CD14-positive monocyte (primary cell): Measurements from ENCODE around the gene TAS1R3. TPM values are rescaled to one million over a fixed set of nuclear protein-coding genes. Genes with fewer than 3 reads are reported as not detected.

Experiments used
- DNase-seq, 3 donors: peaks; one replicate each; pipeline ENCODE4 v3.0.0-alpha.2; 2011 to 2022
- H2AFZ ChIP-seq: 2 replicates; pipeline ENCODE4 v1.6.0; 2012; ENCODE audit warnings: mild to moderate bottlenecking, low read depth, low read length, inconsistent platforms; ENCODE audit not compliant: insufficient read depth, poor library complexity, severe bottlenecking
- H3K27ac ChIP-seq, 2 donors: 1 replicate in 1 of 2; 2 replicates in 1 of 2; pipeline ENCODE4 v1.5.1; 2012 to 2013; ENCODE audit warnings: low read length in 2 of 2, control low read depth in 1 of 2, inconsistent platforms in 1 of 2, low read depth in 1 of 2, mild to moderate bottlenecking in 1 of 2
- H3K27me3 ChIP-seq, 2 donors: one replicate each; pipeline versions ENCODE4 v1.6.0 to v1.6.1; 2011 to 2013; ENCODE audit warnings: low read length in 2 of 2; ENCODE audit not compliant: control insufficient read depth in 2 of 2, insufficient read depth in 2 of 2
- H3K36me3 ChIP-seq, 2 donors: replicated peaks in 1 of 2; 1 replicate in 1 of 2; 2 replicates in 1 of 2; pipeline versions ENCODE4 v1.5.1 to v1.6.1; 2012 to 2013; ENCODE audit warnings: low read length in 2 of 2, control low read depth in 1 of 2, inconsistent platforms in 1 of 2, mild to moderate bottlenecking in 1 of 2; ENCODE audit not compliant: insufficient read depth in 2 of 2, control insufficient read depth in 1 of 2
- H3K4me1 ChIP-seq, 2 donors: 1 replicate in 1 of 2; 2 replicates in 1 of 2; pipeline versions ENCODE4 v1.5.1 to v1.6.1; 2012 to 2013; ENCODE audit warnings: low read length in 2 of 2, control low read depth in 1 of 2, inconsistent platforms in 1 of 2, mild to moderate bottlenecking in 1 of 2, moderate library complexity in 1 of 2; ENCODE audit not compliant: insufficient read depth in 2 of 2, control insufficient read depth in 1 of 2
- H3K4me2 ChIP-seq: replicated peaks from 2 replicates; pipeline ENCODE3; 2012; ENCODE audit warnings: low read length, moderate library complexity, mild to moderate bottlenecking; ENCODE audit not compliant: poor library complexity, severe bottlenecking; ENCODE audit errors: extremely low read depth
- H3K4me3 ChIP-seq, 3 experiments: fragments of 200-600 bp in 1 of 3; sonication (generic) in 1 of 3; replicated peaks in 1 of 3; 1 replicate in 2 of 3; 2 replicates in 1 of 3; pipeline ENCODE4 v1.5.1; 2011 to 2013; ENCODE audit warnings: low read length in 3 of 3, mild to moderate bottlenecking in 3 of 3, control low read depth in 2 of 3, low read depth in 2 of 3, inconsistent platforms in 1 of 3, moderate library complexity in 1 of 3
- H3K79me2 ChIP-seq: 2 replicates; pipeline ENCODE4 v1.6.0; 2012; ENCODE audit warnings: mild to moderate bottlenecking, control low read depth, inconsistent platforms, low read length, moderate library complexity; ENCODE audit not compliant: insufficient read depth
- H3K9ac ChIP-seq: 2 replicates; pipeline ENCODE4 v1.6.0; 2017; ENCODE audit warnings: low read length, mild to moderate bottlenecking; ENCODE audit not compliant: insufficient read depth, poor library complexity, severe bottlenecking
- H3K9me3 ChIP-seq, 2 donors: replicated peaks in 1 of 2; 1 replicate in 1 of 2; 2 replicates in 1 of 2; pipeline versions ENCODE4 v1.5.1 to v1.6.1; 2012 to 2013; ENCODE audit warnings: low read length in 2 of 2, control low read depth in 1 of 2; ENCODE audit not compliant: control insufficient read depth in 1 of 2, insufficient read depth in 1 of 2
- H4K20me1 ChIP-seq: 2 replicates; pipeline ENCODE4 v1.6.0; 2012; ENCODE audit warnings: mild to moderate bottlenecking, low read length, control low read depth, moderate library complexity; ENCODE audit not compliant: insufficient read depth
- H3K27ac Mint-ChIP-seq, 7 donors: one replicate each; pipeline ENCODE4 v1.8.0; 2020; ENCODE audit warnings: mild to moderate bottlenecking in 7 of 7, mixed read lengths in 7 of 7, moderate library complexity in 6 of 7, inconsistent platforms in 2 of 7
- H3K27me3 Mint-ChIP-seq, 3 donors: one replicate each; pipeline ENCODE4 v1.8.0; 2021 to 2022; ENCODE audit warnings: low read depth in 3 of 3, mild to moderate bottlenecking in 3 of 3, mixed read lengths in 3 of 3, moderate library complexity in 3 of 3, inconsistent platforms in 1 of 3
- H3K36me3 Mint-ChIP-seq, 2 donors: one replicate each; pipeline ENCODE4 v1.8.0; 2020; ENCODE audit warnings: mixed read lengths in 2 of 2, inconsistent platforms in 1 of 2, mild to moderate bottlenecking in 1 of 2
- H3K4me1 Mint-ChIP-seq: one replicate; pipeline ENCODE4 v1.8.0; 2020; ENCODE audit warnings: mild to moderate bottlenecking, mixed read lengths
- H3K4me3 Mint-ChIP-seq, 2 donors: one replicate each; pipeline ENCODE4 v1.8.0; 2020; ENCODE audit warnings: mild to moderate bottlenecking in 2 of 2, mixed read lengths in 2 of 2, moderate library complexity in 1 of 2
- H3K9me3 Mint-ChIP-seq, 7 donors: one replicate each; pipeline ENCODE4 v1.8.0; 2020 to 2022; ENCODE audit warnings: mixed read lengths in 7 of 7, mild to moderate bottlenecking in 6 of 7, moderate library complexity in 6 of 7, inconsistent platforms in 2 of 7
- CTCF ChIP-seq: fragments of 200-600 bp; IDR thresholded peaks from one replicate; pipeline ENCODE4 v1.8.0; 2022; ENCODE audit warnings: antibody characterized with exemption, mild to moderate bottlenecking
- WGBS: methylation state at CpG from one replicate; pipeline ENCODE4 v1.1.5; 2013; ENCODE audit warnings: missing lambda C conversion rate; ENCODE audit not compliant: insufficient coverage; 5-methylcytosine and 5-hydroxymethylcytosine counted together
- intact Hi-C, 2 donors: fragments of 100-400 bp; cut with micrococcal nuclease; formaldehyde crosslinking; loops; one replicate each; pipeline versions ENCODE4 v1.15.0 to v1.15.1; 2023
- polyA plus RNA-seq, 3 donors: library from polyadenylated mRNA; depleted of rRNA in 1 of 3; unstranded in 2 of 3; stranded (reverse) in 1 of 3; fragments of 300-500 nt in 2 of 3; fragments of >200 nt in 1 of 3; fragmentation: Illumina TruSeq in 2 of 3; gene quantifications; 1 replicate in 2 of 3; 2 replicates in 1 of 3; pipeline ENCODE4 v1.2.3, GENCODE V29; 2012 to 2021

TAS1R3 gene
- polyA plus RNA-seq, 3 donors: 0.45 TPM; not detected in 2

DNA sequence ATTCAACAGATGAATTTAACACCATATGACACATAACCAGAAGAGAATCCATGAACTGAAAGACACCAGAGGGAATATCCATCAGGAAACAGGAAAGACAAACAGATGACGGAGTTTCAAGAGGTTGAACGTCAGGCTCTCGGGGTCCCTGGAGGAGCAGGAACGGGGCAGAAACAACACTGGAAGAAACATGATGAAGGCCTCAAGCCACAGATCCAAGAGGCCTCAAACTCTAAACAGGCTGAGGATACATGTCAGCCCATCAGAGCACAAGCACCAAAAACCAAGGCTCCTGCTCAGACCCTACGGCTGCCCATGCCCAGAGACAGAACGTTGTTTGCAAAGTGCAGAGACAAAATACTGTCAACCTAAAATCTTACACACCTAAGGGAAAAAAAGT lies 13.7 kb upstream of the TAS1R3 start:
- Mint-ChIP-seq H3K27ac (peak overlapping the region in 1 of 7 donors; percentile 11), H3K9me3 (no peaks in the 10 kb centered on the region), H3K36me3 (peaks cover 48 to 76% of the 10 kb centered on the region in 2 donors), H3K27me3 (no peaks in the 10 kb centered on the region), H3K4me3 (no peak overlapping the region), H3K4me1 (peaks cover 5% of the 10 kb centered on the region)
- 97% methylated on average over 5 of the region's 6 CpGs for WGBS
- peaks cover 77% of the 10 kb centered on the region for H4K20me1 ChIP-seq
- H3K27ac ChIP-seq: no peak overlapping the region
- H3K4me2 ChIP-seq: no peak overlapping the region
- H3K79me2 ChIP-seq: peaks cover 24% of the 10 kb centered on the region
- intact Hi-C loops: no loop called here
- H3K9me3 ChIP-seq: no peaks in the 10 kb centered on the region
- no peaks in the 10 kb centered on the region for H3K4me1 ChIP-seq
- H3K36me3 ChIP-seq: peaks cover 60 to 78% of the 10 kb centered on the region in 2 donors
- no peaks in the 10 kb centered on the region for H3K27me3 ChIP-seq
- no peak overlapping the region for H2AFZ ChIP-seq
- TF ChIP-seq CTCF: no peak
- no peak for DNase-seq
- H3K4me3 ChIP-seq: no peak overlapping the region
- no peak overlapping the region for H3K9ac ChIP-seq

DNA sequence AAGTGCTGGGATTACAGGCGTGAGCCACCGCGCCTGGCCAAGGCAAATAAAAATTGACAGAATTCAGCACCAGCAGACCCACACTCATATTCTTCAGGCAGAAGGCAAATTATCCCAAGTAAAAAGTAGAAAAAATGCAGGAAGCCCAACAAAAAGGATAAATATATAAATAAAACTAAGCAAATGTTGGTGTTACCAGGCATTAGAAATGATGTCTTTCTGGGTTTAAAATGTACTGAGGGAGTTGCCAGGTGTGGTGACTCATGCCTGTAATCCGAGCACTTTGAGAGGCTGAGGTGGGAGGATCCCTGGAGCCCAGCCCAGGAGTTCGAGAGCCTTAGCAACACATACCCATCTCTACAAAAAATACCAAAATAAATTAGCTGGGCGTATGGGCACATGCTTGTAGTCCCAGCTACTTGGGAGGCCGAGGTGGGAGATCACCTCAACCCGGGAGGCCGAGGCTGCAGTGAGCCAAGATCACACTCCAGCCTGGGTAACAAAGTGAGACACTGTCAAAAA lies 12.9 kb upstream of the TAS1R3 start:
- intact Hi-C loops: no loop called here
- peaks cover 30% of the 10 kb centered on the region for H3K79me2 ChIP-seq
- DNase-seq: no peak
- H3K36me3 Mint-ChIP-seq: peaks cover 42 to 70% of the 10 kb centered on the region in 2 donors
- peak overlapping the region in 3 of 7 donors; percentile 5 to 40 (median 37) for H3K27ac Mint-ChIP-seq
- H3K27ac ChIP-seq: no peak overlapping the region
- no peak for TF ChIP-seq CTCF
- H3K4me3 ChIP-seq: no peak overlapping the region
- H3K27me3 Mint-ChIP-seq: no peaks in the 10 kb centered on the region
- peaks cover 9% of the 10 kb centered on the region for H3K4me1 Mint-ChIP-seq
- no CpG with 5 or more reads among the region's 9 CpGs for WGBS
- no peak overlapping the region for H3K4me3 Mint-ChIP-seq
- H3K9me3 ChIP-seq: no peaks in the 10 kb centered on the region
- no peak overlapping the region for H2AFZ ChIP-seq
- H3K9ac ChIP-seq: no peak overlapping the region
- no peaks in the 10 kb centered on the region for H3K27me3 ChIP-seq
- peaks cover 55 to 70% of the 10 kb centered on the region in 2 donors for H3K36me3 ChIP-seq
- H4K20me1 ChIP-seq: peaks cover 78% of the 10 kb centered on the region
- H3K4me1 ChIP-seq: peaks cover 4% of the 10 kb centered on the region in 2 donors
- no peaks in the 10 kb centered on the region for H3K9me3 Mint-ChIP-seq
- no peak overlapping the region for H3K4me2 ChIP-seq
